Fibroblast of the aortic adventitia (primary cell): Measurements from ENCODE around the gene LPIN3. TPM values are rescaled to one million over a fixed set of nuclear protein-coding genes. Genes with fewer than 3 reads are reported as not detected.

ENCODE experiments used
- DNase-seq: peaks from one replicate; pipeline ENCODE4 v3.0.0-alpha.2; 2010; ENCODE audit warnings: low read depth
- H3K4me3 ChIP-seq: 2 replicates; pipeline ENCODE4 v1.5.1; 2011; ENCODE audit warnings: low read depth, mild to moderate bottlenecking, control low read depth, low read length, moderate library complexity
- total RNA-seq: library from RNA; depleted of rRNA; stranded (reverse); fragments of >200 nt; gene quantifications from 2 replicates; pipeline ENCODE4 v1.2.3, GENCODE V29; 2012; ENCODE audit warnings: low replicate concordance
- TF ChIP-seq, protein P1 (sequence below): IDR thresholded peaks from 2 replicates; pipeline ENCODE4 v1.5.1; 2011; ENCODE audit warnings: mild to moderate bottlenecking, low read length, control low read depth, inconsistent platforms; ENCODE audit not compliant: insufficient read depth

Gene LPIN3
- total RNA-seq, 1 donor: 3.4 TPM

DNA sequence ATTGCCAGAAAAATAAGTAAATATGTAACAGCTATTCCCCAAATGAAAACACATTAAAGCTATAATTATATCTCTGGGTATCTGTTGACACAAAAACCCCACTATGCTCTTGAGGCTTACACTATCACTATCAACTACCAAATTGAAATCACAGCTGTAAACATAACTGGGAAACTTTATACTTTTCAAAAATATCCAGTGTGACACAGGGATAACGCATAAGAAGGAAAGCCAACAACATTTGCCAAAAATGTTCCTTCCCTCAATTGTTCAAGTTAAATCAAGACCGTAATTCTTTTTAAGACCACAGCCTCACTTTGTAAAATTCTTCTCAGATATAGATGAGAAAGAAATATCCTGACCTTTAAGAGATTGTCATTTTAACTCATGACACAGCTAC lies 26.2 kb upstream of the LPIN3 start:
- TF ChIP-seq, protein P1, sequence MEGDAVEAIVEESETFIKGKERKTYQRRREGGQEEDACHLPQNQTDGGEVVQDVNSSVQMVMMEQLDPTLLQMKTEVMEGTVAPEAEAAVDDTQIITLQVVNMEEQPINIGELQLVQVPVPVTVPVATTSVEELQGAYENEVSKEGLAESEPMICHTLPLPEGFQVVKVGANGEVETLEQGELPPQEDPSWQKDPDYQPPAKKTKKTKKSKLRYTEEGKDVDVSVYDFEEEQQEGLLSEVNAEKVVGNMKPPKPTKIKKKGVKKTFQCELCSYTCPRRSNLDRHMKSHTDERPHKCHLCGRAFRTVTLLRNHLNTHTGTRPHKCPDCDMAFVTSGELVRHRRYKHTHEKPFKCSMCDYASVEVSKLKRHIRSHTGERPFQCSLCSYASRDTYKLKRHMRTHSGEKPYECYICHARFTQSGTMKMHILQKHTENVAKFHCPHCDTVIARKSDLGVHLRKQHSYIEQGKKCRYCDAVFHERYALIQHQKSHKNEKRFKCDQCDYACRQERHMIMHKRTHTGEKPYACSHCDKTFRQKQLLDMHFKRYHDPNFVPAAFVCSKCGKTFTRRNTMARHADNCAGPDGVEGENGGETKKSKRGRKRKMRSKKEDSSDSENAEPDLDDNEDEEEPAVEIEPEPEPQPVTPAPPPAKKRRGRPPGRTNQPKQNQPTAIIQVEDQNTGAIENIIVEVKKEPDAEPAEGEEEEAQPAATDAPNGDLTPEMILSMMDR: no peak
- peak; percentile 39 for DNase-seq
- no peak overlapping the region for H3K4me3 ChIP-seq

DNA sequence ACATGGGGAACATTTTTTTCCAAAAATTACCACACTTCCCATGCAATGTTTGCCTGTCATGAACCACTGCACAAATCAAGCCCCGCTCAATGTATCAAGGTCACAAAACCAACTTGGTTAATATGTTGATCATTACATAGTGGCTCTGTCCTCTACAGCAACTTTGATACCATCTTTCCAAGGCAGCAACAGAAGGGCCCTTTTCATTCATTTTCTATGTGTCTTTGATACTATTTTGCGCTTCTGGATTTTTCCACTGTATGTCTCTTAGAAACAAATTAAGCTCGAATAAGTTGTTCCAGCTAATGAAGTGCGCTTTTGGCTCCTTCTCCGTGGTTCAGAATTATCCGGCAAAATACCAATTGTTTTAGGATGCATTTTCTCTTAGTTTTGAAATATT lies 24.6 kb upstream of the LPIN3 start:
- DNase-seq: peak; percentile 9
- TF ChIP-seq, protein P1: no peak
- peak overlapping the region; percentile 92 for H3K4me3 ChIP-seq

GRCh38 chr20:41316602-41317545 lies 23.7 kb upstream of the LPIN3 start:
- peak overlapping the region; percentile 92 for H3K4me3 ChIP-seq
- peak; percentile 86 for DNase-seq
- TF ChIP-seq, protein P1: no peak

DNA sequence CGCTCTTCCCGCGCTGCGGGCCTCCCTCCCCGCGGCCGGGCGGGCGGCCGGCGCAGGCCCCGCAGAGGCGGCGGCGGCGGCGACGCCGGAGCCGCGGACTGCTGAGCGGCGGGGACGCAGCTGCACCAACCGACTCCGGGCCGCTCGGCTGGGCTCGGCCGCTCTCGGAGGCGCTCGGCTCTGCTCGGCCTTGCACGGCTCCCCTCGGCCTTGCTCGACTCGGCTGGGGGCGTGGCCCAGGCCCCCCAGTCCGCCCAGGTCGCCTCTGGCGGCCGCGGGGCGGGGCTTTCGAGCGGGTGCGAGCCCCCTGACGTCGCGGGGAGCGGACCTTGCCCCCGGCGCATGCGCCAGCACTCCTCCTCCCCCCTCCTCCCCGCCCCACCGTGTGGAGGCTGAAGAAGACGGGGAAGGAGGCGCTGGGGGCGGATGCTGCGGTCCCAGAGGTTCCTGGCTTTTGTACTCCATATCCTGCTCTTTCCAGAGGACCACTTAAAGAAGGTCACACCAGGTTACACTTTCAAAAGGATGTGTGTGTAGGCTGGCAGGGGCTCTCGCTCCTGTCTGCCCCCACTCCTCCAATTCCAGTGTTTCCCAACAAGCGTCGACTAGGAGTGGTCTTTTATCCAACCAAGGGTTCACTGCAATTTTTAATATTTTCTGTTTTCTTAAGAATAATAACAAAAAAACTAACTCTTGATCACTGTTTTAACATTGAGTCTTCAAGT lies 22.9 kb upstream of the LPIN3 start, which contains the start of gene ZHX3:
Gene ZHX3, minus strand, starts transcription at position 186 of the 725 bp plus-strand sequence. CDS start 112,815 bp downstream, outside the sequence.
- peak; percentile 92 for DNase-seq
- peak within 1 kb of the TSS; percentile 92 for H3K4me3 ChIP-seq
- TF ChIP-seq, protein P1: no peak

- no peak overlapping the region for H3K4me3 ChIP-seq
These were observed 22.4 kb upstream of the LPIN3 start for GRCh38 chr20:41318271-41318649.

DNA sequence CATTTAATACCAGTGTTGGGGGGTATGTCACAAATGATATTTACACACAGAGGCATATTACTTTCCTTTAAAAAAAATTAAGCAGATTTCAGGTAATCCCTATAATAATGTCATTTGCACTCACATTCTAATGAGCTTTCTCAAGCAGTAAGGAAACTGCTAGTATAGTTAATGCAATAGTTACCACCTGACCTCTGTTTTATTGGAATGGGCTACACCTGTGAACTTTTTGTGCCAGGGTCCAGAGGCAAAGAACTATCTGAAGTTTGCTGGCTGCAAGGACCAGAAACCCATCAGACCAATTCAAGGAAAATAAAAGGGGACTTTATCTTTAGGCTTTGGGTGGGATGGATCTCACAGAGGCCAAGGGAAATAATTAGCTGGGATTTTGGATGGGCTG lies 20.2 kb upstream of the LPIN3 start:
- TF ChIP-seq, protein P1: no peak
- DNase-seq: no peak
- no peak overlapping the region for H3K4me3 ChIP-seq

More at GRCh38 chr20:41318271-41318649, 22.4 kb upstream of the LPIN3 start:
- no peak for DNase-seq
- TF ChIP-seq, protein P1: no peak
